Neural progenitor cell (in vitro differentiated cells): ENCODE data around the gene ANKRD36. TPM values are rescaled to one million over a fixed set of nuclear protein-coding genes. Genes with fewer than 3 reads are reported as not detected.
"Not testable (repeated sequence)": the region's sequence is repeated elsewhere in the genome, so short reads cannot be mapped to it uniquely, and the experiment has no call there.

ENCODE experiments used
- DNase-seq: peaks from one replicate; pipeline ENCODE4 v3.0.0-alpha.2; 2016; ENCODE audit warnings: low spot score
- H2AFZ ChIP-seq: fragments of 200-600 bp; sonication (generic); replicated peaks from 2 replicates; pipeline ENCODE4 v1.6.1; 2016; ENCODE audit warnings: antibody characterized with exemption
- H3F3A ChIP-seq: fragments of 200-600 bp; sonication (generic); 2 replicates; pipeline ENCODE4 v1.6.1; 2016; ENCODE audit warnings: antibody characterized with exemption, low read depth
- H3K27ac ChIP-seq: fragments of 200-600 bp; sonication (generic); 2 replicates; pipeline ENCODE4 v1.5.1; 2016; ENCODE audit warnings: mild to moderate bottlenecking
- H3K27me3 ChIP-seq: fragments of 200-600 bp; sonication (generic); 2 replicates; pipeline ENCODE4 v1.6.1; 2016; ENCODE audit warnings: mild to moderate bottlenecking, moderate library complexity
- H3K36me3 ChIP-seq: fragments of 200-600 bp; sonication (generic); 2 replicates; pipeline ENCODE4 v1.5.1; 2016
- H3K4me1 ChIP-seq: fragments of 200-600 bp; sonication (generic); 2 replicates; pipeline ENCODE4 v1.6.1; 2016; ENCODE audit warnings: mixed run types
- H3K4me2 ChIP-seq: fragments of 200-600 bp; sonication (generic); 2 replicates; pipeline ENCODE4 v1.6.1; 2016
- H3K4me3 ChIP-seq: fragments of 200-600 bp; sonication (generic); 2 replicates; pipeline ENCODE4 v1.5.1; 2016
- H3K79me2 ChIP-seq: fragments of 200-600 bp; sonication (generic); 2 replicates; pipeline ENCODE4 v1.6.1; 2016; ENCODE audit warnings: low read depth
- H3K9ac ChIP-seq: fragments of 200-600 bp; sonication (generic); 2 replicates; pipeline ENCODE4 v1.6.1; 2016
- H3K9me3 ChIP-seq: fragments of 200-600 bp; sonication (generic); 2 replicates; pipeline ENCODE4 v1.5.1; 2016; ENCODE audit warnings: low read depth
- H4K20me1 ChIP-seq: fragments of 200-600 bp; sonication (generic); 2 replicates; pipeline ENCODE4 v1.6.1; 2016; ENCODE audit warnings: low read depth
- H3K27ac Mint-ChIP-seq: 3 replicates; pipeline ENCODE4 v1.8.0; 2021; ENCODE audit warnings: mixed read lengths
- H3K27me3 Mint-ChIP-seq: 2 replicates; pipeline ENCODE4 v1.8.0; 2022; ENCODE audit warnings: low read depth, mild to moderate bottlenecking, inconsistent platforms, moderate library complexity, mixed read lengths; ENCODE audit not compliant: insufficient read depth
- H3K36me3 Mint-ChIP-seq: 3 replicates; pipeline ENCODE4 v1.8.0; 2021; ENCODE audit warnings: mixed read lengths
- H3K4me1 Mint-ChIP-seq: 3 replicates; pipeline ENCODE4 v1.8.0; 2021; ENCODE audit warnings: mixed read lengths
- H3K4me3 Mint-ChIP-seq: 3 replicates; pipeline ENCODE4 v1.8.0; 2021; ENCODE audit warnings: mild to moderate bottlenecking, moderate library complexity, mixed read lengths
- H3K9me3 Mint-ChIP-seq: 3 replicates; pipeline ENCODE4 v1.8.0; 2020; ENCODE audit warnings: mixed read lengths
- EZH2 ChIP-seq: fragments of 200-600 bp; sonication (generic); IDR thresholded peaks from 2 replicates; pipeline ENCODE4 v1.6.1; 2017; ENCODE audit warnings: antibody characterized with exemption, mild to moderate bottlenecking, moderate library complexity
- EZH2phosphoT487 ChIP-seq: fragments of 200-600 bp; sonication (generic); IDR thresholded peaks from 2 replicates; pipeline ENCODE4 v1.6.1; 2017; ENCODE audit warnings: antibody characterized with exemption
- total RNA-seq: library from RNA; depleted of rRNA; stranded (reverse); fragments of >200 nt; gene quantifications from 2 replicates; pipeline ENCODE4 v1.2.3, GENCODE V29; 2015; ENCODE audit warnings: low replicate concordance
- TF ChIP-seq, protein P1 (sequence below): fragments of 200-600 bp; sonication (generic); IDR thresholded peaks from 2 replicates; pipeline ENCODE4 v1.5.1; 2017; ENCODE audit warnings: antibody characterized with exemption, mild to moderate bottlenecking

Gene ANKRD36
- total RNA-seq, 1 donor from 2014 or later: 57.2 TPM

GRCh38 chr2:97195349-97195748, 82.4 kb downstream of the ANKRD36 start:
- DNase-seq, H3K4me2 ChIP-seq, H3K9me3 Mint-ChIP-seq, H3K4me1 Mint-ChIP-seq, H3K27ac ChIP-seq, H3K27ac Mint-ChIP-seq, H3K27me3 Mint-ChIP-seq, H3F3A ChIP-seq, H3K79me2 ChIP-seq, H4K20me1 ChIP-seq, H3K4me3 Mint-ChIP-seq, H3K4me1 ChIP-seq, H3K9me3 ChIP-seq, H2AFZ ChIP-seq, H3K4me3 ChIP-seq, H3K9ac ChIP-seq, H3K27me3 ChIP-seq, H3K36me3 ChIP-seq: not testable (repeated sequence)
- peaks cover 17% of the 10 kb centered on the region for H3K36me3 Mint-ChIP-seq

GRCh38 chr2:97197251-97197650, 84.3 kb downstream of the ANKRD36 start:
- not testable (repeated sequence) for H3K9ac ChIP-seq, H3F3A ChIP-seq, H3K4me1 ChIP-seq, H3K4me2 ChIP-seq, H3K36me3 ChIP-seq, H3K27ac ChIP-seq, H2AFZ ChIP-seq, H3K79me2 ChIP-seq, H3K9me3 ChIP-seq, H3K4me3 Mint-ChIP-seq, H3K27me3 Mint-ChIP-seq, H4K20me1 ChIP-seq, DNase-seq, H3K4me1 Mint-ChIP-seq, H3K27ac Mint-ChIP-seq, H3K9me3 Mint-ChIP-seq, H3K27me3 ChIP-seq, H3K4me3 ChIP-seq
- peaks cover 10% of the 10 kb centered on the region for H3K36me3 Mint-ChIP-seq

- H3K27me3 Mint-ChIP-seq, H3K4me1 Mint-ChIP-seq, DNase-seq, H3K27ac Mint-ChIP-seq, H3K9me3 Mint-ChIP-seq, H3K4me3 Mint-ChIP-seq, H3K4me1 ChIP-seq, H3K4me2 ChIP-seq, H3K36me3 ChIP-seq, H3K9ac ChIP-seq, H3K4me3 ChIP-seq, H3K36me3 Mint-ChIP-seq, H4K20me1 ChIP-seq, H3K79me2 ChIP-seq, H2AFZ ChIP-seq, H3K9me3 ChIP-seq, H3K27me3 ChIP-seq, H3K27ac ChIP-seq, H3F3A ChIP-seq: not testable (repeated sequence)
These were observed 87.9 kb downstream of the ANKRD36 start for GRCh38 chr2:97200887-97201286.

GRCh38 chr2:97202643-97203250, 89.8 kb downstream of the ANKRD36 start:
- H3K79me2 ChIP-seq, H3K9me3 ChIP-seq, H3K4me3 Mint-ChIP-seq, H3K36me3 ChIP-seq, H3K27me3 ChIP-seq, H3K4me2 ChIP-seq, H3F3A ChIP-seq, H3K27me3 Mint-ChIP-seq, H3K27ac Mint-ChIP-seq, H3K27ac ChIP-seq, H3K9ac ChIP-seq, DNase-seq, H4K20me1 ChIP-seq, H3K36me3 Mint-ChIP-seq, H3K4me1 Mint-ChIP-seq, H3K4me3 ChIP-seq, H3K4me1 ChIP-seq, H3K9me3 Mint-ChIP-seq, H2AFZ ChIP-seq: not testable (repeated sequence)

DNA sequence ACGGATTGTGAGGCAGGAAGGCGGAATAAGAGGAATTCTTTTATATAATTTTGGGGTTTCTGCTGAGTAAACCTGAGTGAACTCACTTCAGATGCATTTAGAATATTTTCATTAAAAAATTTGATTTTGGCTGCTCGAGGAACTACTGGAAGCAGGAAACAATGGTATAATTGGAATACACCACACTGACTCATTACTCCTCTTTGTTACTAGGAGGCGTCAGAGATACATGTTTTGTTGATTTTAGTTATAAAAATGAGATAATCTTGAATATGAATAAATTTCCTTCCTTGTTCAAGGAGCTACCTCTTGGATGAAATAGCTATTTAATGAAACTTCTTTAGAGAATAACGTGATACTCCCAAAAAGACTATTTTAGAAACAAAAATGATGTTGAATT, 97.4 kb downstream of the ANKRD36 start:
- H3K36me3 ChIP-seq: no peaks in the 10 kb centered on the region
- no peaks in the 10 kb centered on the region for H3F3A ChIP-seq
- H3K9ac ChIP-seq: no peak overlapping the region
- no peak for DNase-seq
- no peaks in the 10 kb centered on the region for H3K27me3 ChIP-seq
- H2AFZ ChIP-seq: no peak overlapping the region
- no peaks in the 10 kb centered on the region for H3K4me1 ChIP-seq
- no peak overlapping the region for H3K4me3 Mint-ChIP-seq
- H3K4me3 ChIP-seq: no peak overlapping the region
- H3K4me1 Mint-ChIP-seq: no peaks in the 10 kb centered on the region
- TF ChIP-seq, protein P1, sequence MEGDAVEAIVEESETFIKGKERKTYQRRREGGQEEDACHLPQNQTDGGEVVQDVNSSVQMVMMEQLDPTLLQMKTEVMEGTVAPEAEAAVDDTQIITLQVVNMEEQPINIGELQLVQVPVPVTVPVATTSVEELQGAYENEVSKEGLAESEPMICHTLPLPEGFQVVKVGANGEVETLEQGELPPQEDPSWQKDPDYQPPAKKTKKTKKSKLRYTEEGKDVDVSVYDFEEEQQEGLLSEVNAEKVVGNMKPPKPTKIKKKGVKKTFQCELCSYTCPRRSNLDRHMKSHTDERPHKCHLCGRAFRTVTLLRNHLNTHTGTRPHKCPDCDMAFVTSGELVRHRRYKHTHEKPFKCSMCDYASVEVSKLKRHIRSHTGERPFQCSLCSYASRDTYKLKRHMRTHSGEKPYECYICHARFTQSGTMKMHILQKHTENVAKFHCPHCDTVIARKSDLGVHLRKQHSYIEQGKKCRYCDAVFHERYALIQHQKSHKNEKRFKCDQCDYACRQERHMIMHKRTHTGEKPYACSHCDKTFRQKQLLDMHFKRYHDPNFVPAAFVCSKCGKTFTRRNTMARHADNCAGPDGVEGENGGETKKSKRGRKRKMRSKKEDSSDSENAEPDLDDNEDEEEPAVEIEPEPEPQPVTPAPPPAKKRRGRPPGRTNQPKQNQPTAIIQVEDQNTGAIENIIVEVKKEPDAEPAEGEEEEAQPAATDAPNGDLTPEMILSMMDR: no peak
- TF ChIP-seq EZH2 (no peak), EZH2phosphoT487 (no peak)
- no peaks in the 10 kb centered on the region for H3K9me3 Mint-ChIP-seq
- no peaks in the 10 kb centered on the region for H3K27me3 Mint-ChIP-seq
- H3K27ac ChIP-seq: no peak overlapping the region
- H3K4me2 ChIP-seq: no peak overlapping the region
- no peaks in the 10 kb centered on the region for H4K20me1 ChIP-seq
- peaks cover 18% of the 10 kb centered on the region for H3K36me3 Mint-ChIP-seq
- H3K79me2 ChIP-seq: no peaks in the 10 kb centered on the region
- H3K27ac Mint-ChIP-seq: no peak overlapping the region
- no peaks in the 10 kb centered on the region for H3K9me3 ChIP-seq

GRCh38 chr2:97215025-97215424, 102.1 kb downstream of the ANKRD36 start:
- H3K4me3 ChIP-seq, H3K27ac Mint-ChIP-seq, H4K20me1 ChIP-seq, H3K4me1 ChIP-seq, H3K9me3 ChIP-seq, H3K27me3 ChIP-seq, DNase-seq, H3K79me2 ChIP-seq, H3K9ac ChIP-seq, H3F3A ChIP-seq, H3K4me3 Mint-ChIP-seq, H3K27ac ChIP-seq, H3K9me3 Mint-ChIP-seq, H3K36me3 ChIP-seq, H3K4me2 ChIP-seq, H3K27me3 Mint-ChIP-seq, H2AFZ ChIP-seq, H3K4me1 Mint-ChIP-seq: not testable (repeated sequence)
- peaks cover 14% of the 10 kb centered on the region for H3K36me3 Mint-ChIP-seq

GRCh38 chr2:97230848-97231585, 118.1 kb downstream of the ANKRD36 start:
- H3K9ac ChIP-seq, DNase-seq, H3K27me3 Mint-ChIP-seq, H3K27me3 ChIP-seq, H3K4me3 ChIP-seq, H3K27ac ChIP-seq, H3K27ac Mint-ChIP-seq, H3K79me2 ChIP-seq, H3K4me1 Mint-ChIP-seq, H4K20me1 ChIP-seq, H3K9me3 Mint-ChIP-seq, H3K4me1 ChIP-seq, H3K4me3 Mint-ChIP-seq, H3K36me3 Mint-ChIP-seq, H3K4me2 ChIP-seq, H3K36me3 ChIP-seq, H2AFZ ChIP-seq, H3K9me3 ChIP-seq, H3F3A ChIP-seq: not testable (repeated sequence)
